IMR-90 (cell line): Measurements from ENCODE around the gene DPP10. TPM values are rescaled to one million over a fixed set of nuclear protein-coding genes. Genes with fewer than 3 reads are reported as not detected.

ENCODE experiments used
- ATAC-seq: fragments of 200-7000 bp; cut with Tn5 transposase; 2 replicates; pipeline ENCODE4 v1.9.1; 2020; ENCODE audit warnings: low read depth, mild to moderate bottlenecking, moderate library complexity
- BruUV-seq: library from RNA; stranded (reverse); fragments of 400-500 nt; replicated peaks from 2 replicates; lab custom pipeline; 2021; lab: Mats Ljungman, UMichigan
- CTCF ChIA-PET: fragments of 300-600 bp; formaldehyde crosslinking; extraction: SDS; loops from one replicate; lab custom pipeline; 2021; ENCODE audit warnings: antibody characterized with exemption; lab: Yijun Ruan, JAX
- POLR2A ChIA-PET: fragments of 300-600 bp; sonication (Branson Sonifier 250); formaldehyde crosslinking; loops from one replicate; lab custom pipeline; 2022; ENCODE audit warnings: antibody characterized with exemption; ENCODE audit not compliant: unreplicated experiment; lab: Charles Lee
- DNase-seq: peaks from one replicate; pipeline ENCODE4 v3.0.0; 2013
- H2AFZ ChIP-seq: replicated peaks from 2 replicates; pipeline ENCODE3; 2013; ENCODE audit warnings: low read length, mild to moderate bottlenecking; ENCODE audit not compliant: poor library complexity
- H2AK5ac ChIP-seq: 2 replicates; pipeline ENCODE4 v1.6.1; 2013; ENCODE audit warnings: low read depth, low read length, inconsistent platforms
- H2AK9ac ChIP-seq: replicated peaks from 2 replicates; pipeline ENCODE3; 2013; ENCODE audit warnings: mild to moderate bottlenecking, low read depth, low read length, moderate library complexity; ENCODE audit not compliant: poor library complexity
- H2BK120ac ChIP-seq: 2 replicates; pipeline ENCODE4 v1.6.1; 2013; ENCODE audit warnings: low read depth, low read length, inconsistent platforms
- H2BK15ac ChIP-seq: 3 replicates; pipeline ENCODE4 v1.6.1; 2013; ENCODE audit warnings: low read depth, low read length, inconsistent platforms
- H2BK20ac ChIP-seq: 2 replicates; pipeline ENCODE4 v1.6.1; 2013; ENCODE audit warnings: low read depth, mild to moderate bottlenecking, inconsistent platforms, low read length, moderate library complexity
- H2BK5ac ChIP-seq: 2 replicates; pipeline ENCODE4 v1.6.1; 2013; ENCODE audit warnings: mild to moderate bottlenecking, low read depth, low read length, inconsistent platforms; ENCODE audit not compliant: poor library complexity, severe bottlenecking
- H3K14ac ChIP-seq: replicated peaks from 2 replicates; pipeline ENCODE4 v1.6.1; 2013; ENCODE audit warnings: low read depth, low read length, inconsistent platforms
- H3K18ac ChIP-seq: 2 replicates; pipeline ENCODE4 v1.6.1; 2013; ENCODE audit warnings: low read depth, low read length, control low read depth
- H3K23ac ChIP-seq: 2 replicates; pipeline ENCODE4 v1.6.1; 2013; ENCODE audit warnings: low read depth, low read length, inconsistent platforms
- H3K27ac ChIP-seq: 2 replicates; pipeline ENCODE4 v1.5.1; 2013; ENCODE audit warnings: mild to moderate bottlenecking, control low read depth, low read length; ENCODE audit not compliant: insufficient read depth
- H3K27me3 ChIP-seq: 2 replicates; pipeline ENCODE4 v1.6.1; 2013; ENCODE audit warnings: low read length; ENCODE audit not compliant: control insufficient read depth, insufficient read depth
- H3K36me3 ChIP-seq: 2 replicates; pipeline ENCODE4 v1.6.1; 2013; ENCODE audit warnings: low read length, mixed read lengths; ENCODE audit not compliant: control insufficient read depth, insufficient read depth
- H3K4ac ChIP-seq: 2 replicates; pipeline ENCODE4 v1.6.1; 2013; ENCODE audit warnings: low read depth, low read length, inconsistent platforms
- H3K4me1 ChIP-seq: 2 replicates; pipeline ENCODE4 v1.6.1; 2013; ENCODE audit warnings: low read length, mixed read lengths; ENCODE audit not compliant: control insufficient read depth, insufficient read depth
- H3K4me2 ChIP-seq: 2 replicates; pipeline ENCODE4 v1.6.1; 2013; ENCODE audit warnings: low read depth, mild to moderate bottlenecking, control low read depth, low read length, moderate library complexity
- H3K4me3 ChIP-seq: 2 replicates; pipeline ENCODE4 v1.5.1; 2013; ENCODE audit warnings: low read depth, mild to moderate bottlenecking, control low read depth, low read length, moderate library complexity; ENCODE audit not compliant: insufficient read depth
- H3K56ac ChIP-seq: 2 replicates; pipeline ENCODE4 v1.6.1; 2013; ENCODE audit warnings: low read length, inconsistent platforms; ENCODE audit not compliant: insufficient read depth; ENCODE audit errors: extremely low read depth
- H3K79me1 ChIP-seq, 2 experiments: 2 replicates each; pipeline ENCODE4 v1.6.1; 2013; ENCODE audit warnings: low read length in 2 of 2, inconsistent platforms in 1 of 2, low read depth in 1 of 2
- H3K9ac ChIP-seq: 2 replicates; pipeline ENCODE4 v1.6.1; 2013; ENCODE audit warnings: low read depth, low read length, control low read depth
- H3K9me1 ChIP-seq: 2 replicates; pipeline ENCODE4 v1.6.1; 2013; ENCODE audit warnings: low read length, inconsistent platforms; ENCODE audit not compliant: insufficient read depth
- H3K9me3 ChIP-seq: 2 replicates; pipeline ENCODE4 v1.6.1; 2013; ENCODE audit warnings: low read length; ENCODE audit not compliant: control insufficient read depth, insufficient read depth
- H4K20me1 ChIP-seq: 2 replicates; pipeline ENCODE4 v1.6.1; 2013; ENCODE audit warnings: low read length, inconsistent platforms; ENCODE audit not compliant: insufficient read depth
- H4K5ac ChIP-seq: 2 replicates; pipeline ENCODE4 v1.6.1; 2013; ENCODE audit warnings: mild to moderate bottlenecking, low read depth, low read length, control low read depth
- H4K8ac ChIP-seq, 2 experiments: 2 replicates each; pipeline ENCODE4 v1.6.1; 2013; ENCODE audit warnings: low read depth in 2 of 2, low read length in 2 of 2, control low read depth in 1 of 2, inconsistent platforms in 1 of 2
- H4K91ac ChIP-seq: 2 replicates; pipeline ENCODE4 v1.6.1; 2013; ENCODE audit warnings: low read depth, low read length, inconsistent platforms; ENCODE audit not compliant: insufficient read depth
- CEBPB ChIP-seq: IDR thresholded peaks from 2 replicates; pipeline ENCODE4 v1.6.1; 2012; ENCODE audit warnings: low read depth, low read length, improper control_type of control experiment
- CHD1 ChIP-seq: IDR thresholded peaks from 2 replicates; pipeline ENCODE4 v1.6.1; 2012; ENCODE audit warnings: low read depth, low read length, improper control_type of control experiment
- ELK1 ChIP-seq: fragments of 150-350 bp; IDR thresholded peaks from 2 replicates; pipeline ENCODE4 v1.6.1; 2016; ENCODE audit warnings: low read depth, mild to moderate bottlenecking, low read length, moderate library complexity, borderline replicate concordance
- RAD21 ChIP-seq: IDR thresholded peaks from 2 replicates; pipeline ENCODE4 v1.6.1; 2012; ENCODE audit warnings: low read length, improper control_type of control experiment
- RFX5 ChIP-seq: IDR thresholded peaks from 2 replicates; pipeline ENCODE4 v1.8.0; 2012; ENCODE audit warnings: low read depth, mild to moderate bottlenecking, low read length, moderate library complexity
- WGBS, 2 experiments: methylation state at CpG; one replicate each; pipeline versions ENCODE4 v1.1.5 to v1.1.7; 2013; ENCODE audit warnings: missing lambda C conversion rate in 2 of 2; ENCODE audit not compliant: insufficient read length in 1 of 2; ENCODE audit errors: extremely low coverage in 2 of 2; 5-methylcytosine and 5-hydroxymethylcytosine counted together
- dilution Hi-C: fragments of 300-500 bp; cut with HindIII; formaldehyde crosslinking; loops from one replicate; pipeline ENCODE4 v1.14.3; 2018; ENCODE audit warnings: low sequenced_read_pairs; ENCODE audit not compliant: unreplicated experiment
- in situ Hi-C: fragments of 300-500 bp; cut with MboI; formaldehyde crosslinking; loops from 3 replicates; pipeline ENCODE4 v1.14.3; 2019; ENCODE audit warnings: low sequenced_read_pairs, inconsistent platforms, mixed read lengths
- intact Hi-C: fragments of 100-400 bp; cut with micrococcal nuclease; formaldehyde crosslinking; loops from 2 replicates; pipeline ENCODE4 v1.10.0; 2022
- polyA plus RNA-seq, 3 experiments: library from polyadenylated mRNA; depleted of rRNA; stranded (reverse); fragments of >200 nt; gene quantifications; 2 replicates each; pipeline ENCODE4 v1.2.3, GENCODE V29; 2012; ENCODE audit warnings: low replicate concordance in 1 of 3
- total RNA-seq: library from RNA; depleted of rRNA; stranded (reverse); fragments of >200 nt; gene quantifications from 2 replicates; pipeline ENCODE4 v1.2.3, GENCODE V29; 2012

The DPP10 gene
- total and polyA plus RNA-seq, 2 of the 4 experiments (the other 2 are of a cell fraction): not detected

GRCh38 chr2:114862243-114862642, 419.8 kb downstream of the DPP10 start:
- in situ Hi-C loops: no loop called here

More at GRCh38 chr2:114862243-114862642, 419.8 kb downstream of the DPP10 start:
- CTCF ChIA-PET: no interaction called here
- Histone ChIP-seq H3K4me3 (no peak overlapping the region), H4K8ac (no peak overlapping the region), H3K27ac (no peak overlapping the region), H2BK20ac (no peak overlapping the region), H3K4me1 (no peaks in the 10 kb centered on the region), H2BK120ac (no peak overlapping the region), H3K79me1 (no peaks in the 10 kb centered on the region), H3K36me3 (no peaks in the 10 kb centered on the region), H4K20me1 (no peaks in the 10 kb centered on the region), H3K23ac (no peak overlapping the region), H3K27me3 (no peaks in the 10 kb centered on the region), H3K14ac (no peak overlapping the region), H3K4ac (no peak overlapping the region), H3K56ac (no peak overlapping the region), H2BK5ac (no peak overlapping the region), H3K18ac (no peak overlapping the region), H3K4me2 (no peak overlapping the region), H2AK5ac (no peak overlapping the region), H2BK15ac (no peak overlapping the region), H4K5ac (no peak overlapping the region), H3K9me3 (peaks cover 5% of the 10 kb centered on the region; the same call in 1 of the 2 replicates), H4K91ac (no peak overlapping the region), H2AK9ac (no peak overlapping the region), H3K9me1 (no peaks in the 10 kb centered on the region), H2AFZ (no peak overlapping the region), H3K9ac (no peak overlapping the region)
- ATAC-seq: no peak
- no TSS peak for BruUV-seq
- WGBS, 2 experiments: no CpG with 5 or more reads among the region's 1 CpG
- TF ChIP-seq RAD21: no peak
- TF ChIP-seq RFX5: no peak
- TF ChIP-seq ELK1: no peak
- no peak for TF ChIP-seq CEBPB
- TF ChIP-seq CHD1: no peak
- intact Hi-C loops (no loop called here), dilution Hi-C loops (no loop called here)
- POLR2A ChIA-PET: no interaction called here
- DNase-seq: no peak
